Measurements from ENCODE around the gene TUBGCP6. TPM values are rescaled to one million over a fixed set of nuclear protein-coding genes. Genes with fewer than 3 reads are reported as not detected.
"Not testable (repeated sequence)": the region's sequence is repeated elsewhere in the genome, so short reads cannot be mapped to it uniquely, and the experiment has no call there.

Gene TUBGCP6
- total RNA-seq, 1 donor from 2014 or later, result 22.8 TPM

GRCh38 chr22:50169181-50169759 lies 75.6 kb downstream of the TUBGCP6 start:
- intact Hi-C loops (cut with DNase I), result no loop called here
- no peak for DNase-seq (ENCODE audit: low spot score)

DNA sequence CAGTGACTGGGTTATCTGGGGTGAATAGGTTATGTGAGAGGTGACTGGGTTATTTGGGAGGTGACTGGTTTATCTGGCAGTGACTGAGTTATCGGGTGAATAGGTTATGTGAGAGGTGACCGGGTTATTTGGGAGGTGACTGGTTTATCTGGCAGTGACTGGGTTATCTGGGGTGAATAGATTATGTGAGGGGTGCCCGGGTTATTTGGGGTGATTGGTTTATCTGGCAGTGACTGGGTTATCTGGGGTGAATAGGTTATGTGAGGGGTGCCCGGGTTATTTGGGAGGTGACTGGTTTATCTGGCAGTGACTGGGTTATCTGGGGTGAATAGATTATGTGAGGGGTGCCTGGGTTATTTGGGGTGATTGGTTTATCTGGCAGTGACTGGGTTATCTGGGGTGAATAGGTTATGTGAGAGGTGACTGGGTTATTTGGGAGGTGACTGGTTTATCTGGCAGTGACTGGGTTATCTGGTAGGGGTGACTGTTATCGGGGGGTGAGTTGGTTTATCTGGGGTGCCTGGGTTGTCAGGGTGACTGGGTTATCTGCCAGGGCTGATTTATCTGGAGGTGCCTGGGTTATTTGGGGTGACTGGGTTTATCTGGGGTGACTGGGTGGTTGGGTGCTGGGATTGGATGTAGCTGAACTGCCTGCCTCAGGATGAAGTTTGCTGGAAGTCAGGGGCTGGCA lies 76.2 kb downstream of the TUBGCP6 start:
- intact Hi-C loops (cut with DNase I); DNase-seq (ENCODE audit: low spot score): not testable (repeated sequence)

GRCh38 chr22:50167689-50168489 lies 76.9 kb downstream of the TUBGCP6 start:
- intact Hi-C loops (cut with DNase I), result no loop called here
- no peak for DNase-seq (ENCODE audit: low spot score)

Other genes with a start within 250 kb of the TUBGCP6 start
- gene IL17REL, start 232.3 kb downstream of the TUBGCP6 start, total RNA-seq, result not detected
- gene TTLL8, start 186.7 kb downstream of the TUBGCP6 start, total RNA-seq, result not detected
- 0.13 TPM for gene MLC1, start 159.6 kb downstream of the TUBGCP6 start, total RNA-seq
- gene MOV10L1, start 155.0 kb downstream of the TUBGCP6 start, total RNA-seq, result 0.46 TPM
- 0.30 TPM for gene PANX2, start 74.3 kb downstream of the TUBGCP6 start, total RNA-seq
- 20.1 TPM for gene TRABD, start 59.1 kb downstream of the TUBGCP6 start, total RNA-seq
- gene SELENOO, start 44.0 kb downstream of the TUBGCP6 start, total RNA-seq, result 12.7 TPM
- 13.1 TPM for gene HDAC10, start 6.2 kb upstream of the TUBGCP6 start, total RNA-seq
- gene MAPK12, start 16.7 kb upstream of the TUBGCP6 start, total RNA-seq, result 32.5 TPM
- 11.7 TPM for gene MAPK11, start 25.4 kb upstream of the TUBGCP6 start, total RNA-seq
- gene PLXNB2, start 62.6 kb upstream of the TUBGCP6 start, total RNA-seq, result 85.7 TPM
- 2.8 TPM for gene DENND6B, start 82.0 kb upstream of the TUBGCP6 start, total RNA-seq
- 37.1 TPM for gene PPP6R2, start 98.3 kb upstream of the TUBGCP6 start, total RNA-seq
- 63.5 TPM for gene SBF1, start 230.0 kb upstream of the TUBGCP6 start, total RNA-seq
- gene ADM2, start 236.5 kb upstream of the TUBGCP6 start, total RNA-seq, result 0.13 TPM
- not detected for gene MIOX, start 241.8 kb upstream of the TUBGCP6 start, total RNA-seq

All from cardiac septum (tissue), 1 donor.